HepG2 (cell line): ENCODE data around the gene VWA1. TPM values are rescaled to one million over a fixed set of nuclear protein-coding genes. Genes with fewer than 3 reads are reported as not detected.
A peak's percentile ranks its signal among the peaks of the same experiment; 100 is the strongest.

Experiments used
- ATAC-seq: fragments of 200-7000 bp; cut with Tn5 transposase; 3 replicates; pipeline ENCODE4 v1.9.1; 2020; ENCODE audit warnings: mild to moderate bottlenecking, moderate library complexity
- BruUV-seq: library from RNA; stranded (reverse); fragments of 400-500 nt; replicated peaks from 2 replicates; lab custom pipeline; 2021; lab: Mats Ljungman, UMichigan
- CTCF ChIA-PET: fragments of 300-600 bp; formaldehyde crosslinking; extraction: SDS; loops from one replicate; lab custom pipeline; 2021; ENCODE audit warnings: low total read pairs, inconsistent platforms, low intra/inter-chr PET ratio; lab: Yijun Ruan, JAX
- POLR2A ChIA-PET: fragments of 350-600 bp; sonication (Branson Sonifier 250); formaldehyde crosslinking; loops from one replicate; lab custom pipeline; 2020; ENCODE audit warnings: antibody characterized with exemption, inconsistent platforms; lab: Yijun Ruan, JAX
- DNase-seq: peaks from one replicate; pipeline ENCODE4 v3.0.0-alpha.2; 2015; ENCODE audit warnings: low spot score
- FAIRE-seq: peaks from 3 replicates; lab custom pipeline; 2011; peaks lifted over from hg19 to GRCh38; lab: Jason Lieb, UNC
- H2AFZ ChIP-seq: one replicate; pipeline ENCODE4 v1.6.1; 2011; ENCODE audit warnings: low read length, inconsistent platforms
- H3K27ac ChIP-seq: fragments of 300-600 bp; 3 replicates; pipeline ENCODE4 v1.8.0; 2011; ENCODE audit warnings: mixed run types, mild to moderate bottlenecking, mixed read lengths, low read length, inconsistent platforms; ENCODE audit not compliant: insufficient read depth; ENCODE audit errors: extremely low read length
- H3K27me3 ChIP-seq, 2 experiments: fragments of 200-600 bp in 1 of 2; 2 replicates in 1 of 2; 3 replicates in 1 of 2; pipeline versions ENCODE4 v1.6.0 to v1.8.0; 2011; ENCODE audit warnings: low read length in 2 of 2, mild to moderate bottlenecking in 2 of 2, moderate library complexity in 2 of 2, inconsistent platforms in 1 of 2; ENCODE audit not compliant: insufficient read depth in 2 of 2, control insufficient read depth in 1 of 2
- H3K36me3 ChIP-seq, 2 experiments: fragments of 200-600 bp in 1 of 2; replicated peaks in 1 of 2; 2 replicates in 1 of 2; 3 replicates in 1 of 2; pipeline versions ENCODE4 v1.5.1 to v1.8.0; 2011; ENCODE audit warnings: low read length in 2 of 2, inconsistent platforms in 1 of 2; ENCODE audit not compliant: insufficient read depth in 2 of 2, control insufficient read depth in 1 of 2
- H3K4me1 ChIP-seq: 2 replicates; pipeline ENCODE4 v1.5.1; 2012; ENCODE audit warnings: low read length, inconsistent platforms; ENCODE audit not compliant: insufficient read depth
- H3K4me2 ChIP-seq: 2 replicates; pipeline ENCODE4 v1.6.0; 2011; ENCODE audit warnings: low read depth, low read length, inconsistent platforms
- H3K4me3 ChIP-seq, 3 experiments: fragments of 200-600 bp in 1 of 3; sonication (generic), shearing (Covaris generic) in 1 of 3; replicated peaks in 1 of 3; 2 replicates each; pipeline ENCODE4 v1.5.1; 2011 to 2016; ENCODE audit warnings: low read length in 3 of 3, inconsistent platforms in 2 of 3, low read depth in 2 of 3, mild to moderate bottlenecking in 2 of 3, control low read depth in 1 of 3, mixed read lengths in 1 of 3; ENCODE audit not compliant: insufficient read depth in 1 of 3
- H3K79me2 ChIP-seq: one replicate; pipeline ENCODE4 v1.6.1; 2011; ENCODE audit warnings: low read length, inconsistent platforms; ENCODE audit not compliant: insufficient read depth
- H3K9ac ChIP-seq: 2 replicates; pipeline ENCODE4 v1.6.0; 2011; ENCODE audit warnings: mild to moderate bottlenecking, low read depth, low read length, inconsistent platforms; ENCODE audit not compliant: insufficient read depth
- H3K9me3 ChIP-seq: 2 replicates; pipeline ENCODE4 v1.5.1; 2012; ENCODE audit warnings: mild to moderate bottlenecking, low read length
- H4K20me1 ChIP-seq: 2 replicates; pipeline ENCODE4 v1.6.0; 2011; ENCODE audit warnings: inconsistent platforms, mild to moderate bottlenecking, low read length, moderate library complexity; ENCODE audit not compliant: insufficient read depth
- PRMT3 ChIP-seq: sonication (generic); formaldehyde crosslinking; IDR thresholded peaks from 2 replicates; pipeline ENCODE4 v1.8.1; 2022; ENCODE audit warnings: low read depth, mild to moderate bottlenecking, moderate library complexity, missing genetic modification reagents, borderline replicate concordance
- ZNF235 ChIP-seq: sonication (generic); formaldehyde crosslinking; IDR thresholded peaks from 2 replicates; pipeline ENCODE4 v1.8.1; 2023; ENCODE audit warnings: mild to moderate bottlenecking, missing genetic modification reagents, borderline replicate concordance
- ZNF24 ChIP-seq: fragments of 450-650 bp; IDR thresholded peaks from 2 replicates; pipeline ENCODE4 v1.6.1; 2017; ENCODE audit warnings: antibody characterized with exemption, mild to moderate bottlenecking
- ZNF264 ChIP-seq: sonication (generic); formaldehyde crosslinking; IDR thresholded peaks from 2 replicates; pipeline ENCODE4 v1.4.0; 2020; ENCODE audit warnings: missing genetic modification reagents
- ZNF367 ChIP-seq: sonication (generic); formaldehyde crosslinking; IDR thresholded peaks from 2 replicates; pipeline ENCODE4 v1.4.0; 2020; ENCODE audit warnings: missing genetic modification reagents, borderline replicate concordance
- ZNF644 ChIP-seq: IDR thresholded peaks from 2 replicates; pipeline ENCODE4 v1.6.1; 2016; ENCODE audit warnings: low read depth
- ZNF724P ChIP-seq: sonication (generic); formaldehyde crosslinking; IDR thresholded peaks from 2 replicates; pipeline ENCODE4 v1.8.0; 2022; ENCODE audit warnings: missing genetic modification reagents, borderline replicate concordance
- ZNF850 ChIP-seq: sonication (generic); formaldehyde crosslinking; conservative IDR thresholded peaks from 2 replicates; pipeline ENCODE4 v1.9.0; 2021; ENCODE audit warnings: mild to moderate bottlenecking, missing genetic modification reagents
- WGBS: methylation state at CpG from one replicate; pipeline ENCODE4 v1.1.6; 2017; ENCODE audit warnings: low lambda C conversion rate; 5-methylcytosine and 5-hydroxymethylcytosine counted together
- in situ Hi-C: cut with HindIII; loops from 2 replicates; pipeline ENCODE4 v1.10.0; 2017; ENCODE audit warnings: low pct_unique_long_range_greater_than_20kb; ENCODE audit not compliant: extremely low pct_ligation_motif_present
- intact Hi-C: fragments of 100-400 bp; cut with micrococcal nuclease; formaldehyde crosslinking; loops from one replicate; pipeline ENCODE4 v1.10.0; 2022; ENCODE audit not compliant: unreplicated experiment
- polyA plus RNA-seq, 8 experiments: library from polyadenylated mRNA; depleted of rRNA in 3 of 8; stranded (reverse) in 7 of 8; unstranded in 1 of 8; fragments of >200 nt; fragmentation: Illumina TruSeq in 4 of 8; extraction: Trizol in 4 of 8; gene quantifications; 2 replicates each; pipeline versions ENCODE4 v1.2.1 to v1.2.3, GENCODE V29; 2011 to 2016; ENCODE audit warnings: low read depth in 4 of 8, missing spikeins in 1 of 8, mixed read lengths in 1 of 8; ENCODE audit not compliant: insufficient read depth in 1 of 8
- total RNA-seq, 5 experiments: library from RNA; depleted of rRNA; stranded (reverse); fragments of >200 nt; fragmentation: Illumina TruSeq; extraction: Trizol; gene quantifications; 2 replicates each; pipeline ENCODE4 v1.2.3, GENCODE V29; 2016; ENCODE audit warnings: low read depth in 1 of 5
- TF ChIP-seq, protein P1 (sequence below): sonication (generic); formaldehyde crosslinking; IDR thresholded peaks from 2 replicates; pipeline ENCODE4 v1.5.1; 2020; ENCODE audit warnings: missing genetic modification reagents, mild to moderate bottlenecking, borderline replicate concordance
- TF ChIP-seq, protein P2 (sequence below): IDR thresholded peaks from 2 replicates; pipeline ENCODE4 v1.6.1; 2018; ENCODE audit warnings: missing genetic modification reagents
- TF ChIP-seq, protein P3 (sequence below): sonication (generic); formaldehyde crosslinking; IDR thresholded peaks from 2 replicates; pipeline ENCODE4 v1.5.1; 2020; ENCODE audit warnings: mild to moderate bottlenecking, missing genetic modification reagents, borderline replicate concordance
- TF ChIP-seq, protein P4 (sequence below): sonication (generic); formaldehyde crosslinking; IDR thresholded peaks from 2 replicates; pipeline ENCODE4 v1.4.0; 2020; ENCODE audit warnings: missing genetic modification reagents, mild to moderate bottlenecking, borderline replicate concordance

The VWA1 gene
- total and polyA plus RNA-seq, 2 of the 13 experiments (the other 11 are each of a cell fraction or from before 2014, with no cell fraction given): 40.9 to 57.5 TPM

DNA sequence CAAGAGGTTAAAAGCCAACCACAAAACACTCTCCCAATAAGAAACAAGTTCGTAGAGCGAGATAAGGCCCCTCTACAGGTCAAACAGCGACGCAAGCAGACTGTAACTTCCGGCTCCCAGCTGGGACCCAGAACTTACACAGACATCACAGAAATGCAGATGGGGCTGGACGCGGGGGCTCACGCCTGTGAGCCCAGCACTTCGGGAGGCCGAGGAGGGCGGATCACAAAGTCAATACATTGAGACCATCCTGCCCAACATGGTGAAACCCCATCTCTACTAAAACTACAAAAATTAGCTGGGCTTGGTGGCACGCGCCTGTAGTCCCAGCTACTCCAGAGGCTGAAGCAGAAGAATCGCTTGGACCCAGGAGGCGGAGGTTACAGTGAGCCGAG is 47.4 kb upstream of the VWA1 start (continued):
- TF ChIP-seq, protein P1, sequence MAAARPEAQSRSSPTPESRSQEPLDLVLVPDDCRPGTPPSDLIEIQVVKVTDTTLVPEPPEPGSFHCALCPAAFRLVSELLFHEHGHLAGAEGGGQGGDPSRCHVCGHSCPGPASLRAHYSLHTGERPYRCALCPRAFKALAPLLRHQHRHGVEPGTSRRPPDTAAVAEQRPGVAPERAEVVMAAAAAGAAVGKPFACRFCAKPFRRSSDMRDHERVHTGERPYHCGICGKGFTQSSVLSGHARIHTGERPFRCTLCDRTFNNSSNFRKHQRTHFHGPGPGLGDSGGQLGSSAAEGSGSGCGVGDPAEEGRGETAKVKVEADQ (CRISPR knock-in tag): no peak
- TF ChIP-seq ZNF367 (CRISPR knock-in tag): no peak

DNA sequence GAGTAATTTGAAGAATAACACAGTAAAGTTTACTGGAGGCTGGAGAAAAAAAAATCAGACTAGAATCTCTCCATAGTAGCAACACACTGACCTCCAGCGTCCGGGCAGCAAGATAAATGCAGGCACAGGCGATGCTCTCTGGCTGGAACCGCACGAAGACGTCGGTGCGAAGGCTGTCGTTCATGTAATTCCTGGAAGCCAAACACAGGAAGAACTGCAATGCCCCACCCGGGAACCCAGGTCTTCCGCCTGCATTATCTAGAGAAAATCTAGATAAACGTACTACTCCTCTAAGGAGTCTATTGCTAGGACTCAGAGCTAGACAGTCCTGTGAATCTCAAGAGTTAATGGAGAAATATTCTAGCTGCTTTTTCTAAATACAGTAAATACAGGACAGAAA is 44.8 kb upstream of the VWA1 start:
- ATAC-seq (no peak), FAIRE-seq (no peak), DNase-seq (no peak)
- in situ Hi-C loops: no loop called here
- WGBS: 98% methylated on average over 12 of the region's 12 CpGs
- no peak overlapping the region for H3K27ac ChIP-seq
- H3K79me2 ChIP-seq: peaks cover 15% of the 10 kb centered on the region
- no peak overlapping the region for H3K4me3 ChIP-seq
- ChIA-PET CTCF (no interaction called here), POLR2A (interaction anchor here (6.1 kb wide), 1 partner anchor 10 kb away, joined by 43 read pairs; the partner anchor contains the start of gene CCNL2)
- H3K4me2 ChIP-seq: no peak overlapping the region
- H3K27me3 ChIP-seq: no peaks in the 10 kb centered on the region
- no peaks in the 10 kb centered on the region; the same call in 1 of the 2 replicates for H4K20me1 ChIP-seq
- H3K36me3 ChIP-seq: peaks cover 40 to 96% of the 10 kb centered on the region in 2 experiments
- H2AFZ ChIP-seq: no peak overlapping the region
- intact Hi-C loops: no loop called here
- BruUV-seq: TSS peak; percentile 29
- H3K9me3 ChIP-seq: no peaks in the 10 kb centered on the region
- H3K9ac ChIP-seq: no peak overlapping the region
- no peaks in the 10 kb centered on the region for H3K4me1 ChIP-seq
- TF ChIP-seq ZNF264 (no peak), PRMT3 (CRISPR knock-in tag) (no peak), ZNF644 (CRISPR knock-in tag) (no peak), ZNF724P (CRISPR knock-in tag) (no peak), ZNF850 (CRISPR knock-in tag) (no peak), ZNF24 (no peak), ZNF235 (CRISPR knock-in tag) (no peak)
- TF ChIP-seq, protein P2, sequence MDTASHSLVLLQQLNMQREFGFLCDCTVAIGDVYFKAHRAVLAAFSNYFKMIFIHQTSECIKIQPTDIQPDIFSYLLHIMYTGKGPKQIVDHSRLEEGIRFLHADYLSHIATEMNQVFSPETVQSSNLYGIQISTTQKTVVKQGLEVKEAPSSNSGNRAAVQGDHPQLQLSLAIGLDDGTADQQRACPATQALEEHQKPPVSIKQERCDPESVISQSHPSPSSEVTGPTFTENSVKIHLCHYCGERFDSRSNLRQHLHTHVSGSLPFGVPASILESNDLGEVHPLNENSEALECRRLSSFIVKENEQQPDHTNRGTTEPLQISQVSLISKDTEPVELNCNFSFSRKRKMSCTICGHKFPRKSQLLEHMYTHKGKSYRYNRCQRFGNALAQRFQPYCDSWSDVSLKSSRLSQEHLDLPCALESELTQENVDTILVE (CRISPR knock-in tag): no peak
- TF ChIP-seq, protein P3, sequence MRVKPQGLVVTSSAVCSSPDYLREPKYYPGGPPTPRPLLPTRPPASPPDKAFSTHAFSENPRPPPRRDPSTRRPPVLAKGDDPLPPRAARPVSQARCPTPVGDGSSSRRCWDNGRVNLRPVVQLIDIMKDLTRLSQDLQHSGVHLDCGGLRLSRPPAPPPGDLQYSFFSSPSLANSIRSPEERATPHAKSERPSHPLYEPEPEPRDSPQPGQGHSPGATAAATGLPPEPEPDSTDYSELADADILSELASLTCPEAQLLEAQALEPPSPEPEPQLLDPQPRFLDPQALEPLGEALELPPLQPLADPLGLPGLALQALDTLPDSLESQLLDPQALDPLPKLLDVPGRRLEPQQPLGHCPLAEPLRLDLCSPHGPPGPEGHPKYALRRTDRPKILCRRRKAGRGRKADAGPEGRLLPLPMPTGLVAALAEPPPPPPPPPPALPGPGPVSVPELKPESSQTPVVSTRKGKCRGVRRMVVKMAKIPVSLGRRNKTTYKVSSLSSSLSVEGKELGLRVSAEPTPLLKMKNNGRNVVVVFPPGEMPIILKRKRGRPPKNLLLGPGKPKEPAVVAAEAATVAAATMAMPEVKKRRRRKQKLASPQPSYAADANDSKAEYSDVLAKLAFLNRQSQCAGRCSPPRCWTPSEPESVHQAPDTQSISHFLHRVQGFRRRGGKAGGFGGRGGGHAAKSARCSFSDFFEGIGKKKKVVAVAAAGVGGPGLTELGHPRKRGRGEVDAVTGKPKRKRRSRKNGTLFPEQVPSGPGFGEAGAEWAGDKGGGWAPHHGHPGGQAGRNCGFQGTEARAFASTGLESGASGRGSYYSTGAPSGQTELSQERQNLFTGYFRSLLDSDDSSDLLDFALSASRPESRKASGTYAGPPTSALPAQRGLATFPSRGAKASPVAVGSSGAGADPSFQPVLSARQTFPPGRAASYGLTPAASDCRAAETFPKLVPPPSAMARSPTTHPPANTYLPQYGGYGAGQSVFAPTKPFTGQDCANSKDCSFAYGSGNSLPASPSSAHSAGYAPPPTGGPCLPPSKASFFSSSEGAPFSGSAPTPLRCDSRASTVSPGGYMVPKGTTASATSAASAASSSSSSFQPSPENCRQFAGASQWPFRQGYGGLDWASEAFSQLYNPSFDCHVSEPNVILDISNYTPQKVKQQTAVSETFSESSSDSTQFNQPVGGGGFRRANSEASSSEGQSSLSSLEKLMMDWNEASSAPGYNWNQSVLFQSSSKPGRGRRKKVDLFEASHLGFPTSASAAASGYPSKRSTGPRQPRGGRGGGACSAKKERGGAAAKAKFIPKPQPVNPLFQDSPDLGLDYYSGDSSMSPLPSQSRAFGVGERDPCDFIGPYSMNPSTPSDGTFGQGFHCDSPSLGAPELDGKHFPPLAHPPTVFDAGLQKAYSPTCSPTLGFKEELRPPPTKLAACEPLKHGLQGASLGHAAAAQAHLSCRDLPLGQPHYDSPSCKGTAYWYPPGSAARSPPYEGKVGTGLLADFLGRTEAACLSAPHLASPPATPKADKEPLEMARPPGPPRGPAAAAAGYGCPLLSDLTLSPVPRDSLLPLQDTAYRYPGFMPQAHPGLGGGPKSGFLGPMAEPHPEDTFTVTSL: no peak
- TF ChIP-seq, protein P4, sequence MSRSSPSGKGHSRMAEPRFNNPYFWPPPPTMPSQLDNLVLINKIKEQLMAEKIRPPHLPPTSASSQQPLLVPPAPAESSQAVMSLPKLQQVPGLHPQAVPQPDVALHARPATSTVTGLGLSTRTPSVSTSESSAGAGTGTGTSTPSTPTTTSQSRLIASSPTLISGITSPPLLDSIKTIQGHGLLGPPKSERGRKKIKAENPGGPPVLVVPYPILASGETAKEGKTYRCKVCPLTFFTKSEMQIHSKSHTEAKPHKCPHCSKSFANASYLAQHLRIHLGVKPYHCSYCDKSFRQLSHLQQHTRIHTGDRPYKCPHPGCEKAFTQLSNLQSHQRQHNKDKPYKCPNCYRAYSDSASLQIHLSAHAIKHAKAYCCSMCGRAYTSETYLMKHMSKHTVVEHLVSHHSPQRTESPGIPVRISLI (CRISPR knock-in tag): no peak
